GM13977 (cell line): ENCODE results near the gene SCN1A.

Experiments
- DNase-seq: peaks from one replicate; pipeline ENCODE4 v3.0.0; 2012; ENCODE audit warnings: low spot score
- CTCF ChIP-seq: IDR thresholded peaks from 2 replicates; pipeline ENCODE4 v1.5.1; 2012; ENCODE audit warnings: mild to moderate bottlenecking, control low read depth; ENCODE audit not compliant: insufficient read depth; ENCODE audit errors: extremely low read depth, missing control alignments
- in situ Hi-C: fragments of 300-500 bp; cut with MboI; formaldehyde crosslinking; loops from one replicate; pipeline ENCODE4 v1.12.0; 2022; ENCODE audit warnings: low sequenced_read_pairs, low pct_unique_long_range_greater_than_20kb, mixed read lengths, inconsistent platforms; ENCODE audit not compliant: unreplicated experiment

Gene SCN1A

GRCh38 chr2:166138144-166138543 is 10.3 kb upstream of the SCN1A start:
- no peak for TF ChIP-seq CTCF
- in situ Hi-C loops: no loop called here

GRCh38 chr2:166137331-166137730 is 9.5 kb upstream of the SCN1A start:
- no peak for DNase-seq
- TF ChIP-seq CTCF: no peak
- in situ Hi-C loops: no loop called here

More at GRCh38 chr2:166138144-166138543, 10.3 kb upstream of the SCN1A start:
- no peak for DNase-seq

- in situ Hi-C loops: no loop called here
- DNase-seq: no peak
- no peak for TF ChIP-seq CTCF
These were observed 8.0 kb upstream of the SCN1A start for GRCh38 chr2:166135849-166136258.

GRCh38 chr2:166135152-166135848 is 7.5 kb upstream of the SCN1A start:
- in situ Hi-C loops: no loop called here
- DNase-seq: no peak
- no peak for TF ChIP-seq CTCF

- in situ Hi-C loops: no loop called here
- DNase-seq: no peak
- no peak for TF ChIP-seq CTCF
These were observed 6.7 kb upstream of the SCN1A start for GRCh38 chr2:166134252-166135151.

- TF ChIP-seq CTCF: no peak
- DNase-seq: no peak
- in situ Hi-C loops: no loop called here
These were observed 5.8 kb upstream of the SCN1A start for GRCh38 chr2:166133653-166134052.
